Measurements from ENCODE around the gene ACD.

Gene ACD

DNA sequence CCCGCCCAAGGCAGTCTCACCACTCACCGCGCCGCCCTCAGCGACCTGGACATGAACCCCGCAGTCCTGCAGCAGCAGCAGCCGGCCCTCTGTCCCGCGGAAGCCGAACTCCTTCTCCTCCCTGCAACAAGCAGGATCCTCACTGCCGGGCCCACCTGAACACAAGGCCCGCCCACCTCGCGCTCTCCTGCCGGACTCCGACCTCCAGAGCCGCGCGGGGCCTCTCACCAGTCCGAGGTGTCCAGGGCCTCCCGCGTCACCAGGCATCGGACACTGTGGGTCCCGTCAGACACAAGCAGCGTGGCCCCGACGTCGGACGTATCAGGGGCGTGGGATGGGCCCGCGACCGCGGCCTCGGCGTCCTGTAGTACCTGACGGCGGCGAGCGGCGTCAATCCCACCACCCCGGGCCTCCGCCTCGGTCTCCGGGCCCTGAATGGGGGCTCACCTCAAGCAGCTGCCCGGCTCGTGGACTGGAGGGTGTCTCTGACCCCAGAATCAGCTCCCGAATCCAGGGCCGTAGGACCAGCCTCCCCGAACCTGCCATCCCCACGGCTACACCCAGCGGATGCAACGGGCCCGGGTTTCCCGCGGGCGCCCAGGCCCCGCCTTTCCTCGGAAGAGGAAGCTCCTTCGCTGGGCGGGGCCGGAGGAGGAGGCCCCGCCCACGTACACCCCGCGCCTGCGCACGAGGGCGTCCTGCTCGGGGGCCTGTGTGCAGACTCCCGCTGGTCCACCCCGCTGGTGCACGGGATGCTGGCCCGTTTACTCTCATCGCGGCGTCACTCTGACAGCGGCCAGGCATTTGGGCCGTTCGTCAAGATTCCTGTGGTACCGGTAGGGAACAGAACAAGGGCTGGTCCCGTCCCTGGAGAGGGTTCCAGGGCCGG is at the start of gene ACD:
Gene ACD, minus strand, starts transcription at position 586 of the 889 bp plus-strand sequence. Its CDS starts 40 bp downstream, at position 546.
- H3K4me1 ChIP-seq, result peaks cover 23 to 45% (median 30%) of the 10 kb centered on the region in 10 experiments
- peak within 1 kb of the TSS; percentile 77 to 100 (median 94) for H3K4me3 ChIP-seq
- peak within 1 kb of the TSS; percentile 82 to 99 (median 98) for H3K4me2 ChIP-seq
- H4K20me1 ChIP-seq, result peaks cover 0 to 74% (median 29%) of the 10 kb centered on the region in 11 experiments; a peak in 17 of 22 replicates
- peak within 1 kb of the TSS; percentile 80 to 92 (median 86) for H3K9ac ChIP-seq
- H3K9me3 ChIP-seq (replicated peaks in 1 of 11), result no peaks in the 10 kb centered on the region
- H3K36me3 ChIP-seq, result peaks cover 36 to 64% (median 48%) of the 10 kb centered on the region in 11 experiments; a peak in 21 of 22 replicates
- peak within 1 kb of the TSS; percentile 44 to 83 (median 77); a peak in 21 of 22 replicates for H3K27ac ChIP-seq
- no peaks in the 10 kb centered on the region for H3K27me3 ChIP-seq
- TF ChIP-seq Cebpa-rat (IDR thresholded peaks at IDR 0.05), result no peak

DNA sequence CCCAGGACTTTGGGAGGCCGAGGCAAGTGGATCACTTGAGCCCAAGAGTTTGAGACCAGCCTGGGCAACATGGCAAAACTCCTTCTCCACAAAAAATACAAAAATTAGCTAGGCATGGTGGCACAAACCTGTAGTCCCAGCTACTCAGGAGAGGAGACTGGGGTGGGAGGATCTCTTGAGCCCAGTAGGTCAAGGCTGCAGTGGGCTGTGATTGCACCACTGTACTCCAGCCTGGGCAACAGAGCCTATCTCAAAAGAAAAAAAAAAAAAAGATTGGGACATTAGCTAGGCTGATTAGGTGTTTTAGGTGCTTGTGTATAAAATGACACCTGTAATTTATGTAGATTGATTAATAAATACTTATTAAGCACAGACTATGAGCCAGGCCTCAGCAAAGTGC is 49.0 kb upstream of the ACD start:
- Histone ChIP-seq H3K9ac (no peak overlapping the region), H3K36me3 (peaks cover 5 to 59% (median 24%) of the 10 kb centered on the region in 11 experiments; a peak in 19 of 22 replicates), H3K27ac (no peak overlapping the region), H4K20me1 (peaks cover 0 to 79% (median 39%) of the 10 kb centered on the region in 11 experiments; a peak in 17 of 22 replicates), H3K27me3 (no peaks in the 10 kb centered on the region), H3K9me3 (replicated peaks in 1 of 11) (peaks cover 0 to 4% (median 0%) of the 10 kb centered on the region in 11 experiments; a peak in 1 of 22 replicates), H3K4me3 (no peak overlapping the region), H3K4me1 (peaks cover 0 to 8% (median 5%) of the 10 kb centered on the region in 10 experiments; a peak in 17 of 20 replicates), H3K4me2 (no peak overlapping the region)
- TF ChIP-seq Cebpa-rat (IDR thresholded peaks at IDR 0.05), result no peak

- Histone ChIP-seq H3K27ac (no peak overlapping the region), H3K9me3 (replicated peaks in 1 of 11) (peaks cover 0 to 4% (median 0%) of the 10 kb centered on the region in 11 experiments; a peak in 1 of 22 replicates), H3K36me3 (peaks cover 0 to 53% (median 20%) of the 10 kb centered on the region in 11 experiments; a peak in 17 of 22 replicates), H3K4me2 (no peak overlapping the region), H3K9ac (no peak overlapping the region), H3K4me1 (peaks cover 0 to 4% (median 0%) of the 10 kb centered on the region in 10 experiments; a peak in 3 of 20 replicates), H4K20me1 (peaks cover 0 to 79% (median 35%) of the 10 kb centered on the region in 11 experiments; a peak in 16 of 22 replicates), H3K27me3 (no peaks in the 10 kb centered on the region), H3K4me3 (no peak overlapping the region)
- no peak for TF ChIP-seq Cebpa-rat (IDR thresholded peaks at IDR 0.05)
These were observed 48.3 kb upstream of the ACD start for GRCh38 chr16:67708368-67708771.

- H3K4me3 ChIP-seq, result no peak overlapping the region
- H4K20me1 ChIP-seq, result peaks cover 0 to 79% (median 38%) of the 10 kb centered on the region in 11 experiments; a peak in 16 of 22 replicates
- H3K4me1 ChIP-seq, result peaks cover 0 to 7% (median 0%) of the 10 kb centered on the region in 10 experiments; a peak in 2 of 20 replicates
- no peak for TF ChIP-seq Cebpa-rat (IDR thresholded peaks at IDR 0.05)
- H3K9me3 ChIP-seq (replicated peaks in 1 of 11), result peaks cover 0 to 4% (median 0%) of the 10 kb centered on the region in 11 experiments; a peak in 1 of 22 replicates
- H3K9ac ChIP-seq, result no peak overlapping the region
- no peaks in the 10 kb centered on the region for H3K27me3 ChIP-seq
- peaks cover 0 to 48% (median 15%) of the 10 kb centered on the region in 11 experiments; a peak in 14 of 22 replicates for H3K36me3 ChIP-seq
- H3K27ac ChIP-seq, result no peak overlapping the region
- H3K4me2 ChIP-seq, result no peak overlapping the region
These were observed 47.7 kb upstream of the ACD start for GRCh38 chr16:67707790-67708189.

DNA sequence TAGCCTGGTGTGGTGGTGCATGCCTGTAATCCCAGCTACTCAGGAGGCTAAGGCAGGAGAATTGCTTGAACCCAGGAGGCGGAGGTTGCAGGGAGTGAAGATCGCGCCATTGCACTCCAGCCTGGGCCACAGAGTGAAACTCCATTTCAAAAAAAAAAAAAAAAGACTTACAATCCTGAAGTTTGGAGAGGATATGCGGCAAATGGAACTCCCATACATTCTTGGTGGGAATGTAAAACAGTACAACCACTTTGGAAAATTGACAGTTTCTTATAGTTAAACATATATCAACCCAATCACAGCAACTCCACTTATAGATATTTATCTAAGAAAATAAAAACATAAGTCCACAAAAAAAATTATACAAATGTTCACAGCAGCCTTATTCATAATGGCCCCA is 47.1 kb upstream of the ACD start:
- Histone ChIP-seq H3K27ac (no peak overlapping the region), H3K9ac (no peak overlapping the region), H3K4me3 (no peak overlapping the region), H3K27me3 (no peaks in the 10 kb centered on the region), H4K20me1 (peaks cover 0 to 83% (median 38%) of the 10 kb centered on the region in 11 experiments; a peak in 16 of 22 replicates), H3K9me3 (replicated peaks in 1 of 11) (peaks cover 0 to 4% (median 0%) of the 10 kb centered on the region in 11 experiments; a peak in 1 of 22 replicates), H3K4me1 (peaks cover 0 to 7% (median 0%) of the 10 kb centered on the region in 10 experiments; a peak in 2 of 20 replicates), H3K36me3 (peaks cover 0 to 48% (median 16%) of the 10 kb centered on the region in 11 experiments; a peak in 13 of 22 replicates), H3K4me2 (no peak overlapping the region)
- no peak for TF ChIP-seq Cebpa-rat (IDR thresholded peaks at IDR 0.05)

DNA sequence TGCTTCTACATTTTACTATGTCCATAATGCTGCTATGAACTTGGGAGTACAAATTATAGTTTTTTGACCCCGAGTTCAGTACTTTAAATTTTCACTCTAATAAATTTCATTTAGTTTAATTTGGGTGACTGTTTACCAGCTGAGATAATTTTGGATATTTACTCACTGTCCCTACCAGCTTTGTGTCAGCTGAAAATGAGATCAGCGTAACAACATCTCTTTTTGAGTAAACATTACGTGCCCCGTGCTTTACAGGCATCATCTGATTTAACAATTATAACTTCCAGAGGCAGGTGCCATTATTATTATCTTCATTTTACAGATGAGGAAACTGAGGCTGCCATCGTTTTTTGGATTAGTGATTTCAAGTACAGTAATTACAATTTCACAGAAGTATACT is 44.0 kb upstream of the ACD start:
- no peak for TF ChIP-seq Cebpa-rat (IDR thresholded peaks at IDR 0.05)
- Histone ChIP-seq H3K4me1 (peaks cover 0 to 7% (median 0%) of the 10 kb centered on the region in 10 experiments; a peak in 2 of 20 replicates), H3K4me3 (no peak overlapping the region), H3K27ac (no peak overlapping the region), H3K27me3 (no peaks in the 10 kb centered on the region), H3K4me2 (no peak overlapping the region), H4K20me1 (peaks cover 0 to 64% (median 19%) of the 10 kb centered on the region in 11 experiments; a peak in 17 of 22 replicates), H3K9me3 (replicated peaks in 1 of 11) (peaks cover 8 to 19% (median 12%) of the 10 kb centered on the region in 11 experiments), H3K9ac (0 out of 22 replicates have a peak overlapping the region, but pooled peaks of 1 of the 11 experiments have one; percentile 7), H3K36me3 (peaks cover 9 to 44% (median 22%) of the 10 kb centered on the region in 11 experiments)

DNA sequence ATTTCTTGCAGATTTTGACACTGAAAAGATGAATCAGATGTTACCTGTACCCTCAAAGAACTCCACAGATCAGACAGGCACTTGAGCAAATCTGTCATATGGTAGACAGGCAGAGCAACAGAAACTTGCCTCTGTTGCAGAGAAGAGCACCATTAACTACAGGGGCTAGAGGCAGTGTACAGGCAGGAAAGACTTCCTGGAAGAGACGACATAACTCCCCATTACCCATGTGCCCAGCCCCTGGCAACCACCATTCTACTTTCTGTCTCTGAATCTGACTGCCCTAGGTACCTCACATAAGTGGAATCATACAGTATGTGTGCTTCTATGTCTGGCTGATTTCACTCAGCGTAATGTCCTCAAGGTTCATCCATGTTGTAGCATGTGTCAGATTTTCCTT is 43.6 kb upstream of the ACD start:
- Histone ChIP-seq H4K20me1 (peaks cover 0 to 59% (median 15%) of the 10 kb centered on the region in 11 experiments; a peak in 17 of 22 replicates), H3K27me3 (no peaks in the 10 kb centered on the region), H3K9me3 (replicated peaks in 1 of 11) (peaks cover 10 to 24% (median 16%) of the 10 kb centered on the region in 11 experiments), H3K4me3 (no peak overlapping the region), H3K36me3 (peaks cover 13 to 44% (median 27%) of the 10 kb centered on the region in 11 experiments), H3K9ac (0 out of 22 replicates have a peak overlapping the region, but pooled peaks of 1 of the 11 experiments have one; percentile 7), H3K27ac (no peak overlapping the region), H3K4me1 (peaks cover 0 to 7% (median 0%) of the 10 kb centered on the region in 10 experiments; a peak in 2 of 20 replicates), H3K4me2 (no peak overlapping the region; a peak in 1 of 22 replicates)
- TF ChIP-seq Cebpa-rat (IDR thresholded peaks at IDR 0.05), result no peak

DNA sequence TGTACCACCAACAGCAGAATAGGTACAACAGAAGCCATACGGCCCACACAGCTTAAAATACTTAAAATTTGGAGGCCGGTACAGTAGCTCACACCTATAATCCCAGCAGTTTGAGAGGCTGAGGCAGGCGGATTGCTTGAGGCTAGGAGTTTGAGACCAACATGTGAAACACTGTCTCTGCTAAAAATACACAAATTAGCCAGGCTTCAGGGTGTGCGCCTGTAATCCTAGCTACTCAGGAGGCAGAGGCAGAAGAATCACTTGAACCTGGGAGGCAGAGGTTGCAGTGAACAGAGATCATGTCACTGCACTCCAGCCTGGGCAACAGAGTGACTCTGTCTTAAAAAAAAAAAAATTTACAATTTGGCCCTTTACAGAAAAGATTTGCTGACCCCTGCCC is 42.1 kb upstream of the ACD start:
- H3K4me1 ChIP-seq, result peaks cover 0 to 7% (median 0%) of the 10 kb centered on the region in 10 experiments; a peak in 2 of 20 replicates
- no peak overlapping the region for H3K4me3 ChIP-seq
- H3K27ac ChIP-seq, result no peak overlapping the region
- H3K27me3 ChIP-seq, result no peaks in the 10 kb centered on the region
- H4K20me1 ChIP-seq, result peaks cover 0 to 65% (median 12%) of the 10 kb centered on the region in 11 experiments; a peak in 16 of 22 replicates
- no peak overlapping the region for H3K4me2 ChIP-seq
- H3K9ac ChIP-seq, result no peak overlapping the region
- no peak for TF ChIP-seq Cebpa-rat (IDR thresholded peaks at IDR 0.05)
- peaks cover 24 to 52% (median 33%) of the 10 kb centered on the region in 11 experiments for H3K36me3 ChIP-seq
- H3K9me3 ChIP-seq (replicated peaks in 1 of 11), result peaks cover 10 to 24% (median 17%) of the 10 kb centered on the region in 11 experiments

Measured in BLaER1 treated with 17β-estradiol and CSF1 and Interleukin-3, amounts not matched to agents 10 nM and 100 nM (cell line).